Fibroblast of villous mesenchyme (primary cell): ENCODE results near the gene CEACAM7. TPM values are rescaled to one million over a fixed set of nuclear protein-coding genes. Genes with fewer than 3 reads are reported as not detected.

Source experiments
- DNase-seq: peaks from one replicate; pipeline ENCODE4 v3.0.0-alpha.2; 2010; ENCODE audit warnings: low read depth
- H3K4me3 ChIP-seq: 2 replicates; pipeline ENCODE4 v1.5.1; 2011; ENCODE audit warnings: low read depth, mild to moderate bottlenecking, low read length
- CTCF ChIP-seq: IDR thresholded peaks from 2 replicates; pipeline ENCODE4 v1.5.1; 2012; ENCODE audit warnings: low read depth, mild to moderate bottlenecking, low read length; ENCODE audit not compliant: insufficient read depth
- total RNA-seq: library from RNA; depleted of rRNA; stranded (reverse); fragments of >200 nt; gene quantifications from 2 replicates; pipeline ENCODE4 v1.2.3, GENCODE V29; 2012

The CEACAM7 gene
- total RNA-seq, 1 donor, result not detected

- no peak overlapping the region for H3K4me3 ChIP-seq
- TF ChIP-seq CTCF, result no peak
- no peak for DNase-seq
Observed at GRCh38 chr19:41700381-41701195, 12.5 kb upstream of the CEACAM7 start.

GRCh38 chr19:41699968-41700323 lies 11.9 kb upstream of the CEACAM7 start:
- DNase-seq, result no peak
- no peak overlapping the region for H3K4me3 ChIP-seq
- TF ChIP-seq CTCF, result no peak

- no peak for DNase-seq
- no peak overlapping the region for H3K4me3 ChIP-seq
- no peak for TF ChIP-seq CTCF
Observed at GRCh38 chr19:41699231-41699967, 11.3 kb upstream of the CEACAM7 start.

GRCh38 chr19:41698746-41699230 lies 10.7 kb upstream of the CEACAM7 start:
- DNase-seq, result no peak
- no peak for TF ChIP-seq CTCF
- H3K4me3 ChIP-seq, result no peak overlapping the region

GRCh38 chr19:41697198-41697855 lies 9.3 kb upstream of the CEACAM7 start:
- no peak overlapping the region for H3K4me3 ChIP-seq
- TF ChIP-seq CTCF, result no peak
- no peak for DNase-seq

- no peak for TF ChIP-seq CTCF
- no peak overlapping the region for H3K4me3 ChIP-seq
- DNase-seq, result no peak
Observed at GRCh38 chr19:41696402-41697197, 8.5 kb upstream of the CEACAM7 start.
